Activated CD8-positive, alpha-beta memory T cell treated with anti-CD3 and anti-CD28 coated beads for 1 hour (primary cell): ENCODE results near the gene ZNF98.

ENCODE experiments used
- DNase-seq, 2 donors: peaks; one replicate each; pipeline ENCODE4 v3.0.0-alpha.2; 2020; ENCODE audit warnings: low read depth in 1 of 2; ENCODE audit errors: extremely low read depth in 1 of 2

ZNF98 gene

DNA sequence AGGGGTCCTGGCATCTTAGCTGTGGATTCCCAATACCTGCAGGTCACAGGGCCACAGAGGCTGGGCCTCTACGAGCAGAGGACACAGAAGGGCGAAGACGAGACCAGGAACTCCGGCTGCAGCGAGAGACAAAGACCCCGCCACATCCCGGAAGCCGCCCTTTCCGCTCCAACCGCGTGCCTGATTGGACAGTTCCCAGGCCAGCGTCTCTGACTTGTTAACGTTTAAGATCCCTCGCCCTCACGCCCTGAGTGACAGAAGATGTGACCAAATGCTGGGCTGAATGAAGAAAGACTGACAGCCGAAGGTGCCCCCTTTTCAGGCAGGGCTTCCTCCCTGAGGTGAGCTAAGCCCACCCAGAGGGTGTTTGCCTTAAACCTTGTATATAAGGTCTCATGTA, at the start of gene ZNF98:
Gene ZNF98 (minus strand): TSS at position 136 of the 400 bp plus-strand sequence. CDS start 122 bp downstream, at position 14.
- no peak for DNase-seq

DNA sequence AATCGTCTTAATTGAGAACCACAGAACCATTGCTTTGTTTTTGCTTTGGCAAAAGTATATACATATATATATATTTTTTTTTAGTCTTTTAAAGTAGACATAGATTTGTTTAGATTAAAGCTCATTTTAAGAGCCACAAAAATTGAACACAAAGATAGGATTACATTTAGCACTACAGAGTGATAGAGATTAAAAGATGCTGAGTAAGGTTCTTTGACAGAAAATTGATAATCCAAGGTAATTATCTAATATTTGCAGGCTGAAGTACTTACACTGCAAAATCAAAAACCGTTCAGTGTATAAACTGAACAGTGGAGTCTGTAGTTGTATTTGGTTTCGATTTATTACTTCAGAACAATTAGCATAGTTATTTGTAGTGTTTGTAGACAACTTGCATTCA, 24.5 kb upstream of the ZNF98 start:
- no peak for DNase-seq

GRCh38 chr19:22438011-22438410, 15.9 kb upstream of the ZNF98 start:
- no peak for DNase-seq

GRCh38 chr19:22427960-22428913, 6.1 kb upstream of the ZNF98 start:
- no peak for DNase-seq

GRCh38 chr19:22427547-22427946, 5.4 kb upstream of the ZNF98 start:
- no peak for DNase-seq

GRCh38 chr19:22426901-22427300, 4.8 kb upstream of the ZNF98 start:
- DNase-seq, result no peak

DNA sequence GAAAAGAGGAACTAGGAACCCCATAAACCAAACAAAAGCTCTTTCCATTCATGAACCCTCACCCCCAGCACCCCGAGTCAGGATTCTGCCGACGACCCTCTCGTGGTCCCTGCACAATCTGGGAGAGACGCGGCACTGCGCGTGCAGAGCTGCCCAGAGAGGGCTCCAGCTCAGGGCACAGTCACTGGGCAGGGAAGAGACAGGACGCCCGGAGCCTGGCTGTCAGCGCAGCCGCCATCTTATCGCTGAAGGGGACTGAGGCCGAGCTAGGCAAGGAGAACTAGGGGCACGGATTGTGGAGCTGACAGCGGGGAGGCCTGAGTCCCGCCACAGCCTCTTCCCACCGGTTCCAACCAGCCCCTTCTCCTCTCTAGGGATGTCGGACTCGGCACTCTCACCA, 349 bp downstream of the ZNF98 start:
- DNase-seq, result no peak

DNA sequence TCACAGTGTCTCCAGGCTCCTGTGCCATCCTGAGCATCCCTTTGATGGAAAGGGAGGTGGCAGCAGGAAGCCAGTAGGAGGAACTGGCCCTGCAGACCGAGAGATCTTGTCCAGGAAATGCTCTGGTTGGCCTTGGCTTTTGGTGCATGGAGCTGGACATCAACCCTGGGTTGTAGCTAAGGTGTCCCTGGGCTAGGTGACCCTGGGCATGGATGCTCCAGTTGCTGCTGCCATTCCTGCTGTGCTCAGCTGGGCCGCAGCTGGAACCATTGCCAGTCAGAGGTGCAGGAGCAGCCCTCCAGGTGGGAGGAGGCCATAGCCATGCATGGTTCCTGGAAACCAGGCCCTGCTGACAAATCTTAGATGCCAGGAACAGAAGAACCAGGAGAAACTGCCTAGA, 67.5 kb downstream of the ZNF98 start:
- no peak for DNase-seq
